LNCAP (cell line): ENCODE data around the gene XPO1.

Experiments
- CTCF ChIP-seq: fragments of 450-650 bp; IDR thresholded peaks from 2 replicates; pipeline ENCODE4 v1.5.1; 2017; ENCODE audit warnings: mild to moderate bottlenecking

XPO1 gene

DNA sequence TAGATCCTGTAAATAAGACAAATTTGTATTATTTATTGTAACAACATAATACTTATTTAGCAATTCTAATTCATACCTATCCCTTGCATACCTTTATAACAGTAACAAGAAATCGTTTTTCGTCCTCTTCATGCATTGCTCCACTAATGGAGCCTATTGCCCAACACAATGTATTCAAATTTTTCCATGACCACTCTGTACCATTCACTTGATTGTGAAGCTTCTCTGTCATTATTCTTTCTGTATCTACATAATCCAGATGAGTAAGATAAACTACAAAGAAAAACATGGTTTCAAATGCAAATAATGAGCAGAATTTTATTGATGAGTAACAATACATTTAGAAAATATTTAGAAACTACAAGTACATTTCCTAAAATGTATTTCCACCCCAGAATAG lies 45.7 kb downstream of the XPO1 start:
- TF ChIP-seq CTCF, result no peak

DNA sequence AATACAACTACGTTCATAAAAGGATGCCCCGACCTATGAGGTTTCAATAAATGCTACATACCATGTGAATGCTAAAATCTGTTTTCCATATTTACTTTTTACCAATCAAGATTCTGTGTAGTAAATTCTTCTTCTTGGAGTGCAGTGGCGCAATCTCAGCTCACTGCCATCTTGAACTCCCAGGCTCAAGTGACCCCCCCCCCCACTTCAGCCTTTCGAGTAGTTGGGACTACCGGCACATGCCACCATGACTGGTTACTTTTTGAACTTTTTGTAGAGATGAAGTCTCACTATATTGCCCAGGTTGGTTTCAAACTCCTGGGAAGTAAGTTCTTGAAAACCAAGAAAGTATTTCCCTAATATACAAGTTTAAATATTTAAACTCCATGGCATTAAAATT lies 52.9 kb downstream of the XPO1 start:
- TF ChIP-seq CTCF, result no peak

GRCh38 chr2:61478086-61478485 lies 60.1 kb downstream of the XPO1 start:
- no peak for TF ChIP-seq CTCF

DNA sequence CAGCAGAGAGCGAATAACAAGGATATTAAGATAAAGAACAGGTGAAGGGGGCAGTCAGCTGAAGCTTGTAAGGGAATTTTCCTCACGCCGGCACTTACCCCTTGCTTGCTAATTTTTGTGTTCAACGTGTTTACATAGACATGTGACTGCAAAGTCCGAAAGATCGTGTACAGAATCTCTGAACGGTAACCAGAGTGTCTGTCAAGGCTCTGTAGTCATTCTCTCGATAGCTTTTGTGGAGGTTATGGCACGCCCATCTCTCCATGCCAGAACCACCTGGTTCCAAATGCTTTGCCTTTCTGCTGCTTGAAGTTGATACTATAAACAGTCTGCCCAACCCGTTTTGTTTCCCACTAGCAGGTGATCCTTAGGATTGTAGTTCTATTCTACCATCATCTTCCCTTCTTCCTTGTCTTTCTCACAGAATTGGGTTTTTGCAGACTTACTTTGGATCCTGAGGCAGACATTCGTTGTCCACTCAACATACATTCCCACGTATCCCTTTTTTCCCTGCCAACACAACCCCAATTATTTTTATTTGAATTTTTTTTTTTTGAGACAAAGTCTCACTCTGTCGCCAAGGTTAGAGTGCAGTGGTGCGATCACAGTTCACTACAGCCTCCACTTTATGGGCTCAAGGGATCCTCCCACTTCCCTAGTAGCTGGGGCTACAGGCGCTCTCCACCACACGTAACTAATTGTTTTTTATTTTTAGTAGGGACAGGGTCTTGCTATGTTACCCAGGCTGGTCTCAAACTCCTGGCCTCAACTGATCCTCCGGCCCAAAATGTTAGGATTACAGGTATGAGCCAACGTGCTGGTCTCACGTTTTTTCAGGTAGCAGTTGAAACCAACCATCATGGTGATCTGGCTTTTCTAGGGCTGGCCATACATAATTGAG lies 66.0 kb downstream of the XPO1 start:
- no peak for TF ChIP-seq CTCF

DNA sequence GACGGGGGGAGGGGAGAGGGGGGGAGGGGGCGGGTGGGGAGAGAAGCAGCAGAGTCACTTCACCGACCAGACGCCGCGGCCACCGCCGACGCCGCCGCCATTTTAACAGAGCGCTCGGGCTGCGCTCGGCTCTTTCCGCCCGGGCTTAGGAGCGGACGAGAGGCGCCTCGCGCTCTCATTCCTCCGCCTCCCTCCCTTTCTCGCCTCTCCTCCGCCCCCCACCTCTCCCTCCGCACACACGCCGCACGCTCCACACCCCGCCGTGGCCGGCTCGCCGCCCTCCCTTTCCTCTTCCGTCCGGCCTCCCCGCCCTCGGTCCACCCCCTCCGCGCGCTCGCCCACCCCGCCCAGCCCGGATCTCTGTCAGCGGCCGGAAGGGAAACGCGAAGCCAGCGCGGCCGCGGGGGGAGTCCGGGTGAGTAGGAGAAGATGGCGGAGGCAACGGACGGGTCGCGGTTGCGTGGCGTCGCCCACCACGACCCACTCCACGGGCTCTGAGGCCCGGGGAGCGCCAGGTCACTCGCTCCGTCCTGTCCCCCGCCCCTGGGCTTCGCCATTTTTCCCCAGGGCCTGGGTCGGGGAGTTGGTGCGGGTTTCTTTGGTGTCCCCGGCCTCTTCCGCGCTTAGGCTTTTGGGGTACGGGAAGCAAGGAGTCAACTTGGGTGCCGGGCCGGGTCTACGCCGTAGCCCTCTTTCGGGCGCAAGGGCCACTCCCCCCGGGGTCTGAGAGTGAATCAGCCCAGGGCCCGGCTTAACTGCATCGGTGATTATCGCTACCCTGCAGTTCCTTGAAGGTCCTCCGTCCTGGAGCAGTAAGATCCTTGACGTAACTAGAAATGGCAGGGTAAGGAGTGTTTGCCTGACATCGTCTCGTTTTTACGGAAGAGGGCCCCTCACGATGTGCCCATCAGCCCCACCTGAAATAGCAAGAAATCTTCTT lies 66.9 kb downstream of the XPO1 start, which contains the start of gene USP34:
Gene USP34 (minus strand): TSS at position 123 of the 940 bp plus-strand sequence. CDS start 395 bp downstream, outside the sequence.
- TF ChIP-seq CTCF, result no peak

GRCh38 chr2:61470122-61470951 lies 67.8 kb downstream of the XPO1 start:
- TF ChIP-seq CTCF, result no peak
